ENCODE measurements around the gene RRBP1.

GRCh38 chr20:17720755-17721154 is 38.7 kb upstream of the RRBP1 start:
- no peak for TF ChIP-seq CTCF (IDR thresholded peaks at IDR 0.05)
- TF ChIP-seq ZFX (IDR thresholded peaks at IDR 0.05; ENCODE audit: borderline replicate concordance) = no peak
